COLO829 (cell line): ENCODE data around the gene MMUT.
"Not testable (repeated sequence)": the region's sequence is repeated elsewhere in the genome, so short reads cannot be mapped to it uniquely, and the experiment has no call there.

Experiments
- DNase-seq: peaks from one replicate; pipeline ENCODE4 v3.0.0; 2012; ENCODE audit warnings: low spot score

Gene MMUT

DNA sequence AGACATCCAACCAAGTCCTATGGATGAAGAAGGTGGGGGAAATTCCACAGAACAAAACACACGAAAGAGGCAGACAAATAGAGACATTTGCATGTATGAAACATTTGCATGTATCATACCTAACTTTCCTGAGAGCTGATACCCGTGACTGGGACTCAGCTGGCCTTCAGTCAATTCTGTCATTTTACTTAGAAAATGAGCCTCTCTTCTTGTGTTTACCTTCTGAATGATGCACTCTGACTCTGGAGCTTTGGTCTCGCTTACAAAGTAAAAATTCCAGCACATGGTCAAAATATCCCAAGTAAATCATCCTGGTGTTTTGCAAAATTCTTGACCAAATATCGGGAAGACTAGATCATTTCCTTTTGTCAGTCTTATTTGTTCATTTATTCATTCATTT, 46.9 kb downstream of the MMUT start:
- no peak for DNase-seq

DNA sequence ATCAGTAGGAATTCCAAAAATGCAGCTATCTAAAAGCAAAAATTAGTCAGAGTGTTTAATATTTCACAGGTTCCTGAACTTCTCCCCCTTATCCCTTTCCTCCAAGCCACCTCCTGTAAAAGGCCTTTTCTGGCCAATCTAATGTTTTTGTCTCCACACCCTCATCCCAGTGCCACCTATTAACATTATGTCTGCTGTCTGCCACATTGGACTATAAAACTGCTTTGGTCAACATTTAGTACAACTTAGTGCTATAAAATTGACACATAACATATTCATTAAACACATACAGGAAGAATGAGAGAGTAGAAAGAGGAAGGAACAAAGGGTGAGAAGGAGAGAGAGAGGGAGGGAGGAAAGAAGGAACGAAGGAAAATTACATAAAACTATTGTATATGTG, 47.7 kb downstream of the MMUT start:
- DNase-seq: no peak

DNA sequence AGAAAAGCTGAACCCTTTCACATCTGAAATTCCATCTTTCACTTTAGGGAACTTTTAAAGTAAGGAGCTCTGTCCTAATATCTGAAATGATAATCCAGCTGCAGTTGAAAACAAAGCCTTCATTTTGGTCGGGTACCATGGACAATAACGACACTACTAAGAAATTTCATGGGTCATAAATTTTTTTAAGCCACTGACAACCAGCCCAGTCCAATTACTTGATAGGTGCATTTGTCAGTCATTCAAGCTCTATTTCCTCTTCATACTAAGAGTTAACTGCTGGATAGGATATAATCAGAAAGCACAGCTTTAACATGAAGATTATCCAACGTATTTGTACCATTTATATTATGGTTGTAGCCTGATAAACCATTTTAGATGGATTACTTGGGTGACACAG, 52.5 kb downstream of the MMUT start:
- DNase-seq: no peak

DNA sequence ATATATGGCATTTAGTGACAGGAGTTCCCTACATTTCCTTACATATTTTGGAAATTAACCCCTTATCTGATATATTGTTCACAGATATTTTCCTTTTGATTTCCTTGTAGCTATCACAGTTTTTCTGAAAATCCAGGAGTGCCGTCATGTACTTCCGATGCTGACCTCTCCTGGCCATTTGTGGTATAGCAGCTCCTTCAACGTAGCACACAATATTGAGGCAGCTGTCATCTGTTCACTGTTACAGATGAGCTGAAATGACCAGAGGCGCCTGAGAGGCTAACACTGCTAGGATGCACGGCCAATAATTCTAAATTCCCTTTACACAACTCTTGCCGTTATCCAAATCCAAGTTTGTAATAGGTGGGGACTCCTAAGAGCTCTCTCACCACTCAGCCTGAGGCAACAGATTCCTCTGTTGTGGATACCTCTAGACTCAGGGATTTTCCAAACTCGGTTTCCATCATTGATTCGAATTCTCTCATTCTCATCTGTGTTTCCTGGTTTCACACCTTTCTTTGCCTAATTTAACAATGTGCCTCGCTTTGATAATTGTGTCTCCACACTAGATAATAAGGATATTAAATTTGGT, 53.0 kb downstream of the MMUT start:
- peak; percentile 68 for DNase-seq

DNA sequence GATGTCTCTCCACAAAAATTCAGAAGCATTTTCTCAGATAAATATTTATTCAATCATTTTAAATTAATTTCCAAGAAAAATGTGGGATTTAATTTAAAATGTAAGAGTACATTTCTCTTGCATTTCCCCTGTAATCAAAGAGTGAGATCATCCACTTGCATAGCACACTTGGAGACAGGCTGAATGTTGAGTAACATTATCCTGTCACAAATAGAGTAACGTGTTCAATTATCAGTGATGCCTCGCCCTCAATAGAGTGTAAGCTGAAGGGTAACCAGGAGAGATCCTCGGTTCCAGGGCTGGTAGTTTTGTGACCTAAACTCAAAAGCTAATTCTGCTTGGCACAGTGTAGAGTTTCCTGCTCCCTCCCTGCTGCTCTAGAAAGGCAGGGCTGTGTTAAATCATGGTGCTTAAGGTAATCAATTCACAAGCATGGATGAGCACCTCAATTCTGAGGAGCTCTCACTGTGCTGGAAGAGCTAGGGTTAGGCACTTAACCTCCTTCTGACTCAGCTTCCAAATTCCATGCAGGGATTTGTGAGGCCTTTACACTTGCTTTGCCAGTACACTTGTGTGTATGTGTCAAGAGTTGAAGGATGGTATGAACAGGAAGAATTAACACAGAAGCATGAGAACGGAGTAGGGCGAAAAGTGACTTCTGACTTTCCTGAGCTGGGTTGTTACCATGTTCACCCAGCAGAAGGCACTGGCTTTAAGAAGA, 56.6 kb downstream of the MMUT start:
- no peak for DNase-seq

DNA sequence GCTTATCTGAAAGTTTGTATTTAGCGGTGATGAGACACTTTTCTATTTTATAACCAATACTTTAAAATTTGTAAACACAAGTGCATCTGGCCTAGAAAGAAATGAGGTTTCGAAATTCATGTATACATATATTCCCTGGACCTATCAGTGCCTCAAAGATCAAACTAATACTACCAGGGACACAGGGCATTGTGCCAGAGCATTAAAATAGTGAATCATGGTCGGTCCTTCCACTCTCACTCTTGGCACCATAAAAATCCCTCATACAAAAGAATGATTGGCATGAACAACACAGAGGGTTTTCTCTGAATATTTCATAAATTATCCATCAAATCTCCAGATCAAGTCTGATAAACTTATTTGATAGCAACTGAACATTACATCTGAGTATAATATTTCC, 62.0 kb downstream of the MMUT start:
- DNase-seq: no peak

DNA sequence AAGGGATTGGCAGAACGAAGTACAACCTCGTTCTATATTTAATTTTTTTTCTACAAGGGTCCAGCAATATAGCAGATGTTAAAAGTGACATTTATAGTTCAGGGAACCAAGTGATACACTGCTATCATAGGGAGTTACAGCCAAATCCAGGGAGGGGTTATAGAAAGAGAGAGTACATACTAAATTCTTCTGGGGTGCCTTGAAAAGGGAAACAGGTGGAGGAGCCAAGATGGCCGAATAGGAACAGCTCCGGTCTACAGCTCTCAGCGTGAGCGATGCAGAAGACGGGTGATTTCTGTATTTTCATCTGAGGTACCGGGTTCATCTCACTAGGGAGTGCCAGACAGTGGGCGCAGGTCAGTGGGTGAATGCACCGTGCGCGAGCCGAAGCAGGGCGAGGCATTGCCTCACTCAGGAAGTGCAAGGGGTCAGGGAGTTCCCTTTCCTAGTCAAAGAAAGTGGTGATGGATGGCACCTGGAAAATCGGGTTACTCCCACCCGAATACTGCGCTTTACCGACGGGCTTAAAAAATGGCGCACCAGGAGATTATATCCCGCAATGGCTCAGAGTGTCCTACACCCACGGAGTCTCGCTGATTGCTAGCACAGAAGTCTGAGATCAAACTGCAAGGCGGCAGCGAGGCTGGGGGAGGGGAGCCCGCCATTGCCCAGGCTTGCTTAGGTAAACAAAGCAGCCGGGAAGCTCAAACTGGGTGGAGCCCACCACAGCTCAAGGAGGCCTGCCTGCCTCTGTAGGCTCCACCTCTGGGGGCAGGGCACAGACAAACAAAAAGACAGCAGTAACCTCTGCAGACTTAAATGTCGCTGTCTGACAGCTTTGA, 76.2 kb downstream of the MMUT start:
- DNase-seq: not testable (repeated sequence)

DNA sequence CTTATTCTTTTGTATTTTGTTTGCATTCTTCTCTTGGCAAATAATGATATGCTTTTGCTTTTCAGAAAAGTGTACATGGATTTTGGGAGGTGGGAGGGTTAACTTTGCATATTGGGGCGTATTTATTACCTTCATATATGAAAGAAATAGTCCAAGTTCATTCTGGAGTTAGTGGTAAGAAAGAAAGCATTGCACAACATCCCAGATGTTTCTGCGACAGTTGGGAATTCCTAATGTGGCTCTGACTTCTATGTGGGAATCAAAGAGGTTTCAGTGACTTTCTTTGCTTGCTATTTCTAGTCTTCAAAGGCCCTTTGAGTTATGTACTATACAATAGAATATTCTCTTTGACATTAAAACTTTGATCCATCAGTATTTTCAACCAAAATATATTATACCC, 78.1 kb downstream of the MMUT start:
- no peak for DNase-seq
